GM12891 (cell line): ENCODE results near the gene IP6K3.

Experiments used
- POLR2A ChIP-seq: IDR thresholded peaks from 2 replicates; pipeline ENCODE4 v1.6.1; 2011; ENCODE audit warnings: low read depth, low read length, control low read depth
- POLR2AphosphoS5 ChIP-seq: IDR thresholded peaks from 2 replicates; pipeline ENCODE4 v1.6.1; 2011; ENCODE audit warnings: low read depth, low read length, control low read depth
- POU2F2 ChIP-seq: IDR thresholded peaks from 2 replicates; pipeline ENCODE4 v1.6.1; 2011; ENCODE audit warnings: low read depth, mild to moderate bottlenecking, control low read depth, low read length, moderate library complexity
- SPI1 ChIP-seq: IDR thresholded peaks from 2 replicates; pipeline ENCODE4 v1.6.1; 2011; ENCODE audit warnings: low read depth, low read length, control low read depth
- TAF1 ChIP-seq: IDR thresholded peaks from 2 replicates; pipeline ENCODE4 v1.6.1; 2011; ENCODE audit warnings: low read depth, low read length, control low read depth

GRCh38 chr6:33770124-33770832 is 23.6 kb upstream of the IP6K3 start:
- TF ChIP-seq POLR2A (no peak), POLR2AphosphoS5 (no peak), SPI1 (no peak), POU2F2 (no peak), TAF1 (no peak)
